WTC11 (cell line): ENCODE results near the gene PTPRN2. TPM values are rescaled to one million over a fixed set of nuclear protein-coding genes. Genes with fewer than 3 reads are reported as not detected.

Experiments
- ATAC-seq: fragments of 200-7000 bp; cut with Tn5 transposase; 2 replicates; pipeline ENCODE4 v1.10.0; 2021; ENCODE audit warnings: mild to moderate bottlenecking, moderate library complexity
- CTCF ChIA-PET: fragments of 300-600 bp; sonication (Branson Sonifier 250); formaldehyde crosslinking; loops from one replicate; lab custom pipeline; 2021; ENCODE audit warnings: antibody characterized with exemption; lab: Charles Lee
- POLR2A ChIA-PET: fragments of 350-600 bp; sonication (Branson Sonifier 250); formaldehyde crosslinking; loops from one replicate; lab custom pipeline; 2021; ENCODE audit warnings: antibody characterized with exemption; lab: Charles Lee
- DNase-seq: peaks from one replicate; pipeline ENCODE4 v3.0.0; 2021; ENCODE audit warnings: low spot score
- H3K27ac Mint-ChIP-seq: 2 replicates; pipeline ENCODE4 v1.8.0; 2021; ENCODE audit warnings: mixed read lengths
- H3K27me3 Mint-ChIP-seq: 2 replicates; pipeline ENCODE4 v1.8.0; 2021; ENCODE audit warnings: low read depth, mild to moderate bottlenecking, moderate library complexity, mixed read lengths
- H3K36me3 Mint-ChIP-seq: 2 replicates; pipeline ENCODE4 v1.8.0; 2021; ENCODE audit warnings: mixed read lengths
- H3K4me1 Mint-ChIP-seq: 2 replicates; pipeline ENCODE4 v1.8.0; 2022; ENCODE audit warnings: mixed read lengths
- H3K4me3 Mint-ChIP-seq: 2 replicates; pipeline ENCODE4 v1.8.0; 2021; ENCODE audit warnings: mild to moderate bottlenecking, moderate library complexity, mixed read lengths
- H3K9me3 Mint-ChIP-seq: 2 replicates; pipeline ENCODE4 v1.8.0; 2021; ENCODE audit warnings: mixed read lengths
- ATF1 ChIP-seq: sonication (generic); formaldehyde crosslinking; IDR thresholded peaks from 2 replicates; pipeline ENCODE4 v1.8.1; 2023; ENCODE audit warnings: mild to moderate bottlenecking, moderate library complexity, missing genetic modification reagents
- ATF3 ChIP-seq: sonication (generic); formaldehyde crosslinking; conservative IDR thresholded peaks from 2 replicates; pipeline ENCODE4 v1.8.1; 2022; ENCODE audit warnings: mild to moderate bottlenecking, missing genetic modification reagents
- CBFB ChIP-seq: sonication (generic); formaldehyde crosslinking; IDR thresholded peaks from 2 replicates; pipeline ENCODE4 v1.8.1; 2022; ENCODE audit warnings: mild to moderate bottlenecking, low read depth, missing genetic modification reagents
- CREB1 ChIP-seq: sonication (generic); formaldehyde crosslinking; IDR thresholded peaks from 2 replicates; pipeline ENCODE4 v1.8.0; 2023; ENCODE audit warnings: mild to moderate bottlenecking, missing genetic modification reagents
- CTCF ChIP-seq: fragments of 200-600 bp; IDR thresholded peaks from 2 replicates; pipeline ENCODE4 v1.8.0; 2022; ENCODE audit warnings: antibody characterized with exemption
- E2F4 ChIP-seq: sonication (generic); formaldehyde crosslinking; IDR thresholded peaks from 2 replicates; pipeline ENCODE4 v1.8.1; 2022; ENCODE audit warnings: low read depth, mild to moderate bottlenecking, moderate library complexity, missing genetic modification reagents, borderline replicate concordance
- ERG ChIP-seq: fragments of 250-450 bp; sonication (Bioruptor Pico); IDR thresholded peaks from 2 replicates; pipeline ENCODE4 v1.8.0; 2021; ENCODE audit warnings: mild to moderate bottlenecking
- FOXP1 ChIP-seq: sonication (generic); formaldehyde crosslinking; IDR thresholded peaks from 2 replicates; pipeline ENCODE4 v1.8.0; 2022; ENCODE audit warnings: missing genetic modification reagents, mild to moderate bottlenecking, moderate library complexity, borderline replicate concordance
- GRHL2 ChIP-seq: fragments of 250-450 bp; sonication (Bioruptor Pico); IDR thresholded peaks from 2 replicates; pipeline ENCODE4 v1.8.0; 2022; ENCODE audit warnings: mild to moderate bottlenecking, moderate library complexity; ENCODE audit not compliant: insufficient replicate concordance, severe bottlenecking
- IRF1 ChIP-seq: sonication (generic); formaldehyde crosslinking; IDR thresholded peaks from 2 replicates; pipeline ENCODE4 v1.8.0; 2023; ENCODE audit warnings: missing genetic modification reagents
- IRF2 ChIP-seq: sonication (generic); formaldehyde crosslinking; IDR thresholded peaks from 2 replicates; pipeline ENCODE4 v1.8.0; 2022; ENCODE audit warnings: low read depth, missing genetic modification reagents, borderline replicate concordance
- MXD4 ChIP-seq: fragments of 250-450 bp; sonication (Bioruptor Pico); IDR thresholded peaks from 2 replicates; pipeline ENCODE4 v1.8.0; 2021; ENCODE audit warnings: mild to moderate bottlenecking, moderate library complexity, borderline replicate concordance
- NR3C1 ChIP-seq: sonication (generic); formaldehyde crosslinking; conservative IDR thresholded peaks from 2 replicates; pipeline ENCODE4 v1.8.1; 2023; ENCODE audit warnings: low read depth, mild to moderate bottlenecking, missing genetic modification reagents
- SMAD4 ChIP-seq: sonication (generic); formaldehyde crosslinking; IDR thresholded peaks from 2 replicates; pipeline ENCODE4 v1.8.0; 2022; ENCODE audit warnings: mild to moderate bottlenecking, missing genetic modification reagents
- ZBTB21 ChIP-seq: sonication (generic); formaldehyde crosslinking; IDR thresholded peaks from 2 replicates; pipeline ENCODE4 v1.8.1; 2023; ENCODE audit warnings: mild to moderate bottlenecking, missing genetic modification reagents, borderline replicate concordance
- ZNF138 ChIP-seq: sonication (generic); formaldehyde crosslinking; conservative IDR thresholded peaks from 2 replicates; pipeline ENCODE4 v1.8.1; 2022; ENCODE audit warnings: mild to moderate bottlenecking, moderate library complexity, missing genetic modification reagents
- ZNF232 ChIP-seq: sonication (generic); formaldehyde crosslinking; IDR thresholded peaks from 2 replicates; pipeline ENCODE4 v1.8.0; 2022; ENCODE audit warnings: mild to moderate bottlenecking, missing genetic modification reagents
- ZNF281 ChIP-seq: sonication (generic); formaldehyde crosslinking; IDR thresholded peaks from 2 replicates; pipeline ENCODE4 v1.8.0; 2023; ENCODE audit warnings: mild to moderate bottlenecking, missing genetic modification reagents
- ZNF416 ChIP-seq: fragments of 250-450 bp; sonication (Bioruptor Pico); IDR thresholded peaks from 2 replicates; pipeline ENCODE4 v1.9.0; 2021; ENCODE audit warnings: mild to moderate bottlenecking, inconsistent platforms
- ZNF532 ChIP-seq: fragments of 250-450 bp; sonication (Bioruptor Pico); IDR thresholded peaks from 2 replicates; pipeline ENCODE4 v1.9.0; 2021; ENCODE audit warnings: mild to moderate bottlenecking, borderline replicate concordance
- total RNA-seq: library from RNA; stranded (reverse); gene quantifications from 3 replicates; pipeline ENCODE4 v1.2.3, GENCODE V29; 2021

Gene PTPRN2
- total RNA-seq, 1 experiment from 2014 or later, result 4.7 TPM

- ATAC-seq (no peak), DNase-seq (no peak)
- no peak for TF ChIP-seq ZNF532 (CRISPR knock-in tag)
- TF ChIP-seq NR3C1 (CRISPR knock-in tag), result no peak
- no peak for TF ChIP-seq IRF1 (CRISPR knock-in tag)
- TF ChIP-seq ATF3 (CRISPR knock-in tag), result no peak
- TF ChIP-seq MXD4 (CRISPR knock-in tag), result no peak
- no peak for TF ChIP-seq CBFB (CRISPR knock-in tag)
- TF ChIP-seq SMAD4 (CRISPR knock-in tag), result no peak
- TF ChIP-seq CTCF, result no peak
- TF ChIP-seq ZBTB21, result no peak
- Mint-ChIP-seq H3K4me1 (peaks cover 13% of the 10 kb centered on the region), H3K27me3 (no peaks in the 10 kb centered on the region; the same call in 1 of the 2 replicates), H3K9me3 (no peaks in the 10 kb centered on the region), H3K4me3 (no peak overlapping the region), H3K36me3 (no peaks in the 10 kb centered on the region; the same call in 1 of the 2 replicates), H3K27ac (no peak overlapping the region)
- ChIA-PET POLR2A (no interaction called here), CTCF (interaction anchor here (1.1 kb wide), 1 partner anchor 10 kb away, joined by 3 read pairs; no protein-coding TSS in a partner anchor)
Observed at GRCh38 chr7:158261362-158262235, 326.0 kb downstream of the PTPRN2 start.

- peak overlapping the region; percentile 46 for H3K27ac Mint-ChIP-seq
- no peaks in the 10 kb centered on the region; the same call in 1 of the 2 replicates for H3K27me3 Mint-ChIP-seq
- peaks cover 13% of the 10 kb centered on the region for H3K4me1 Mint-ChIP-seq
- TF ChIP-seq CREB1 (CRISPR knock-in tag) (no peak), ZNF281 (CRISPR knock-in tag) (no peak), FOXP1 (CRISPR knock-in tag) (no peak), ATF1 (CRISPR knock-in tag) (no peak), ZNF138 (CRISPR knock-in tag) (no peak), IRF2 (CRISPR knock-in tag) (no peak), E2F4 (CRISPR knock-in tag) (no peak), ERG (CRISPR knock-in tag) (no peak), ZNF416 (CRISPR knock-in tag) (no peak), ZNF232 (no peak), GRHL2 (no peak)
Observed at GRCh38 chr7:158260567-158261361, 326.9 kb downstream of the PTPRN2 start.

More at GRCh38 chr7:158260567-158261361, 326.9 kb downstream of the PTPRN2 start:
- H3K36me3 Mint-ChIP-seq, result no peaks in the 10 kb centered on the region; the same call in 1 of the 2 replicates
- ChIA-PET POLR2A (no interaction called here), CTCF (interaction anchor here (1.1 kb wide), 1 partner anchor 11 kb away, joined by 3 read pairs; no protein-coding TSS in a partner anchor)
- H3K4me3 Mint-ChIP-seq, result no peak overlapping the region
- H3K9me3 Mint-ChIP-seq, result no peaks in the 10 kb centered on the region
- ATAC-seq (no peak), DNase-seq (no peak)
